Hepatocyte (in vitro differentiated cells): ENCODE results near the gene PRPF6.

Experiments
- EZH2 ChIP-seq: fragments of 200-600 bp; sonication (generic); IDR thresholded peaks from 2 replicates; pipeline ENCODE4 v1.6.1; 2016; ENCODE audit warnings: antibody characterized with exemption, mild to moderate bottlenecking, borderline replicate concordance
- EZH2phosphoT487 ChIP-seq: fragments of 200-600 bp; sonication (generic); IDR thresholded peaks from one replicate; pipeline ENCODE4 v1.6.1; 2018; ENCODE audit warnings: antibody characterized with exemption, mild to moderate bottlenecking, low read depth, moderate library complexity; ENCODE audit not compliant: unreplicated experiment, severe bottlenecking
- TF ChIP-seq, protein P1 (sequence below): fragments of 200-600 bp; sonication (generic); IDR thresholded peaks from 2 replicates; pipeline ENCODE4 v1.5.1; 2016; ENCODE audit warnings: antibody characterized with exemption, mild to moderate bottlenecking; ENCODE audit not compliant: poor library complexity

DNA sequence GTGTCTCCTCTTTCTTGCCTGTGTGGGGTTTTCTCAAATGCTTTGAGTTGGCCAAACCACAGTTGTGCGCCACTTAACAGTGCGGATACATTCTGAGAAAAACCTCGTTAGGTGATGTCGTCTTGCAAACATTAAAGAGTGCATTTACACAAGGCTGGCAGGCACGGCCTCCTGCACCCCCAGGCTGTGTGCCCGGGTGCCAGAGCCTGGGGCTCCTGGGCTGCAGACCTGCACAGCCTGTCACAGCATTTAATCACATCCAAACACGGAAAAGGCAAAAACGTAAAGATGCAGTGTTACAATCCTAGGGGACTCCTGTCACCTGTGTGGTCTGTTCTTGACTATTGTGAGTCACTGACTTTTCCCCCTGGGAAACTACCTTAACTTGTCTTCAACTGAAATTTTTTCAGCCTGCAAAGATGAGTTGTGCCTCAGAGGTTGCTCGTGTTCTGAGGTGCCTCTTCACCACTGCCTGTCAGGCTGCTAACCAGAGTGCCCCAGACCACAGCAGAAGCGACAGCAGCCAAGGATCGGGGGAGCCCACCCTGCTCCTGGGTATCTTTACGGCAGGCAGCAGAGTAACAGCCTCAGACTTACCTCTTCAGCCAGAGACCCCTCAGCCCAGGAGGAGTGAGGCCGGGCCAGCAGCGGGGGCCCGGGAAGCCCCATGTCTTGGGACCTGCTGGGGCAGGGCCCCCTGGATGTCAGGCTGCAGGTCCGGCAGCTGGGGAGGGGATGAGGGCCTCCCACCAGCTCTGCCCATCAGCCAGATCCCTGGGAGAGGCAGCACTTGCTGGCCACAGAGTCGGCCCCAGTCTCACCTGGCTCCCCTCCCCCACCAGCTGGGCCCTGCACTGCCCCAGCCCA is 54.4 kb downstream of the PRPF6 start:
- TF ChIP-seq, protein P1, sequence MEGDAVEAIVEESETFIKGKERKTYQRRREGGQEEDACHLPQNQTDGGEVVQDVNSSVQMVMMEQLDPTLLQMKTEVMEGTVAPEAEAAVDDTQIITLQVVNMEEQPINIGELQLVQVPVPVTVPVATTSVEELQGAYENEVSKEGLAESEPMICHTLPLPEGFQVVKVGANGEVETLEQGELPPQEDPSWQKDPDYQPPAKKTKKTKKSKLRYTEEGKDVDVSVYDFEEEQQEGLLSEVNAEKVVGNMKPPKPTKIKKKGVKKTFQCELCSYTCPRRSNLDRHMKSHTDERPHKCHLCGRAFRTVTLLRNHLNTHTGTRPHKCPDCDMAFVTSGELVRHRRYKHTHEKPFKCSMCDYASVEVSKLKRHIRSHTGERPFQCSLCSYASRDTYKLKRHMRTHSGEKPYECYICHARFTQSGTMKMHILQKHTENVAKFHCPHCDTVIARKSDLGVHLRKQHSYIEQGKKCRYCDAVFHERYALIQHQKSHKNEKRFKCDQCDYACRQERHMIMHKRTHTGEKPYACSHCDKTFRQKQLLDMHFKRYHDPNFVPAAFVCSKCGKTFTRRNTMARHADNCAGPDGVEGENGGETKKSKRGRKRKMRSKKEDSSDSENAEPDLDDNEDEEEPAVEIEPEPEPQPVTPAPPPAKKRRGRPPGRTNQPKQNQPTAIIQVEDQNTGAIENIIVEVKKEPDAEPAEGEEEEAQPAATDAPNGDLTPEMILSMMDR: no peak
- no peak for TF ChIP-seq EZH2
- TF ChIP-seq EZH2phosphoT487: no peak
